H9 (cell line): Measurements from ENCODE around the gene DESI2. TPM values are rescaled to one million over a fixed set of nuclear protein-coding genes. Genes with fewer than 3 reads are reported as not detected.

ENCODE experiments used
- DNase-seq: peaks from one replicate; pipeline ENCODE4 v3.0.0-alpha.2; 2017
- H2AFZ ChIP-seq: one replicate; pipeline ENCODE4 v1.6.1; 2013; ENCODE audit warnings: mild to moderate bottlenecking, low read length, control low read depth, moderate library complexity
- H2AK5ac ChIP-seq: 2 replicates; pipeline ENCODE4 v1.6.1; 2013; ENCODE audit warnings: low read length, control low read depth, mixed read lengths; ENCODE audit not compliant: insufficient read length
- H2BK120ac ChIP-seq: one replicate; pipeline ENCODE4 v1.6.1; 2013; ENCODE audit warnings: low read depth, mild to moderate bottlenecking, low read length, control low read depth, inconsistent platforms; ENCODE audit not compliant: poor library complexity, severe bottlenecking
- H2BK12ac ChIP-seq: 2 replicates; pipeline ENCODE4 v1.6.1; 2013; ENCODE audit warnings: low read length, control low read depth, mixed read lengths, low read depth; ENCODE audit not compliant: insufficient read length
- H2BK15ac ChIP-seq: 2 replicates; pipeline ENCODE4 v1.6.1; 2013; ENCODE audit warnings: low read depth, low read length, control low read depth
- H2BK20ac ChIP-seq: one replicate; pipeline ENCODE4 v1.6.1; 2013; ENCODE audit warnings: low read depth, mild to moderate bottlenecking, low read length, control low read depth, inconsistent platforms; ENCODE audit not compliant: poor library complexity, severe bottlenecking
- H2BK5ac ChIP-seq: 2 replicates; pipeline ENCODE4 v1.6.1; 2013; ENCODE audit warnings: low read length, control low read depth, mixed read lengths; ENCODE audit not compliant: insufficient read length
- H3K14ac ChIP-seq: 2 replicates; pipeline ENCODE4 v1.6.1; 2013; ENCODE audit warnings: low read length, control low read depth; ENCODE audit not compliant: insufficient read depth
- H3K18ac ChIP-seq: 2 replicates; pipeline ENCODE4 v1.6.1; 2013; ENCODE audit warnings: low read depth, mild to moderate bottlenecking, mixed read lengths, low read length, control low read depth; ENCODE audit not compliant: insufficient read length
- H3K23ac ChIP-seq: 2 replicates; pipeline ENCODE4 v1.6.1; 2013; ENCODE audit warnings: low read length, control low read depth, mixed read lengths, low read depth; ENCODE audit not compliant: insufficient read length
- H3K23me2 ChIP-seq: 2 replicates; pipeline ENCODE4 v1.6.1; 2013; ENCODE audit warnings: low read depth, mild to moderate bottlenecking, mixed read lengths, low read length, control low read depth; ENCODE audit not compliant: insufficient read length, poor library complexity, severe bottlenecking
- H3K27ac ChIP-seq: 2 replicates; pipeline ENCODE4 v1.5.1; 2013; ENCODE audit warnings: low read length, control low read depth, mixed read lengths, low read depth; ENCODE audit not compliant: insufficient read length
- H3K27me3 ChIP-seq: 2 replicates; pipeline ENCODE4 v1.6.1; 2013; ENCODE audit warnings: low read length, control low read depth, inconsistent platforms; ENCODE audit not compliant: insufficient read depth
- H3K4ac ChIP-seq: 2 replicates; pipeline ENCODE4 v1.6.1; 2013; ENCODE audit warnings: low read depth, mild to moderate bottlenecking, control low read depth, inconsistent platforms, low read length, moderate library complexity
- H3K4me1 ChIP-seq: 2 replicates; pipeline ENCODE4 v1.6.1; 2013; ENCODE audit warnings: low read length, control low read depth, inconsistent platforms; ENCODE audit not compliant: insufficient read depth
- H3K4me2 ChIP-seq: 2 replicates; pipeline ENCODE4 v1.6.1; 2013; ENCODE audit warnings: low read length, control low read depth, mixed read lengths; ENCODE audit not compliant: insufficient read length, insufficient read depth
- H3K56ac ChIP-seq: 2 replicates; pipeline ENCODE4 v1.6.1; 2013; ENCODE audit warnings: low read depth, mild to moderate bottlenecking, mixed read lengths, low read length, control low read depth; ENCODE audit not compliant: insufficient read length
- H3K79me1 ChIP-seq: 2 replicates; pipeline ENCODE4 v1.6.1; 2013; ENCODE audit warnings: low read depth, mild to moderate bottlenecking, moderate library complexity, low read length, control low read depth, inconsistent platforms; ENCODE audit not compliant: insufficient read depth, poor library complexity, severe bottlenecking
- H3K79me2 ChIP-seq: 2 replicates; pipeline ENCODE4 v1.6.1; 2013; ENCODE audit warnings: low read length, control low read depth, inconsistent platforms; ENCODE audit not compliant: insufficient read depth
- H3K9ac ChIP-seq: 2 replicates; pipeline ENCODE4 v1.6.1; 2013; ENCODE audit warnings: low read length, control low read depth, mixed read lengths; ENCODE audit not compliant: insufficient read length; ENCODE audit errors: extremely low read depth
- H3K9me3 ChIP-seq: one replicate; pipeline ENCODE4 v1.6.1; 2013; ENCODE audit warnings: low read depth, low read length, inconsistent platforms; ENCODE audit not compliant: control insufficient read depth
- H3T11ph ChIP-seq: one replicate; pipeline ENCODE4 v1.6.1; 2013; ENCODE audit warnings: mild to moderate bottlenecking, low read length, control low read depth, inconsistent platforms
- H4K20me1 ChIP-seq: one replicate; pipeline ENCODE4 v1.6.1; 2013; ENCODE audit not compliant: control insufficient read depth, insufficient read length, insufficient read depth
- H4K5ac ChIP-seq: 2 replicates; pipeline ENCODE4 v1.6.1; 2013; ENCODE audit warnings: low read depth, mild to moderate bottlenecking, mixed read lengths, low read length, control low read depth; ENCODE audit not compliant: insufficient read length
- H4K8ac ChIP-seq: replicated peaks from 2 replicates; pipeline ENCODE4 v1.6.1; 2013; ENCODE audit warnings: low read length, control low read depth, mixed read lengths, low read depth; ENCODE audit not compliant: insufficient read length
- H4K91ac ChIP-seq: 2 replicates; pipeline ENCODE4 v1.6.1; 2013; ENCODE audit warnings: low read depth, mild to moderate bottlenecking, moderate library complexity, mixed read lengths, low read length, control low read depth; ENCODE audit not compliant: insufficient read length
- H3K27ac Mint-ChIP-seq, 3 experiments: 2 replicates in 2 of 3; 3 replicates in 1 of 3; pipeline ENCODE4 v1.8.0; 2020 to 2021; ENCODE audit warnings: mixed read lengths in 3 of 3, mild to moderate bottlenecking in 1 of 3, moderate library complexity in 1 of 3
- H3K27me3 Mint-ChIP-seq: 2 replicates; pipeline ENCODE4 v1.8.0; 2021; ENCODE audit warnings: low read depth, mild to moderate bottlenecking, moderate library complexity, mixed read lengths
- H3K36me3 Mint-ChIP-seq, 3 experiments: 2 replicates in 2 of 3; 3 replicates in 1 of 3; pipeline ENCODE4 v1.8.0; 2020 to 2021; ENCODE audit warnings: low read depth in 3 of 3, mixed read lengths in 3 of 3; ENCODE audit not compliant: insufficient read depth in 1 of 3
- H3K4me1 Mint-ChIP-seq, 2 experiments: 2 replicates each; pipeline ENCODE4 v1.8.0; 2020; ENCODE audit warnings: mixed read lengths in 2 of 2
- H3K4me3 Mint-ChIP-seq, 2 experiments: 2 replicates in 1 of 2; 3 replicates in 1 of 2; pipeline ENCODE4 v1.8.0; 2020 to 2021; ENCODE audit warnings: mild to moderate bottlenecking in 2 of 2, mixed read lengths in 2 of 2, moderate library complexity in 1 of 2
- H3K9me3 Mint-ChIP-seq, 2 experiments: 2 replicates in 1 of 2; 3 replicates in 1 of 2; pipeline ENCODE4 v1.8.0; 2020; ENCODE audit warnings: mild to moderate bottlenecking in 2 of 2, mixed read lengths in 2 of 2, moderate library complexity in 1 of 2
- CTCF ChIP-seq: fragments of 200-600 bp; sonication (generic); conservative IDR thresholded peaks from 3 replicates; pipeline ENCODE4 v1.8.0; 2021; ENCODE audit warnings: antibody characterized with exemption, mild to moderate bottlenecking
- WGBS: extraction: QIAGEN DNeasy Blood & Tissue Kit; methylation state at CpG from one replicate; pipeline ENCODE4 v1.1.7; 2013; ENCODE audit warnings: missing lambda C conversion rate, low lambda C conversion rate, mixed read lengths; ENCODE audit not compliant: insufficient read length; ENCODE audit errors: extremely low coverage; 5-methylcytosine and 5-hydroxymethylcytosine counted together
- total RNA-seq: library from RNA; stranded (reverse); gene quantifications from 2 replicates; pipeline ENCODE4 v1.2.1, GENCODE V29; 2021

DESI2 gene
- total RNA-seq, 1 experiment from 2014 or later, result 89.9 TPM

- Histone ChIP-seq H2BK120ac (no peak overlapping the region), H3K27ac (no peak overlapping the region), H3K18ac (no peak overlapping the region), H3K9me3 (no peaks in the 10 kb centered on the region), H4K8ac (no peak overlapping the region), H2BK12ac (no peak overlapping the region), H4K5ac (no peak overlapping the region), H3K23ac (no peak overlapping the region), H3K9ac (no peak overlapping the region), H3K4ac (no peak overlapping the region), H3K79me1 (no peaks in the 10 kb centered on the region), H3T11ph (no peak overlapping the region), H3K4me2 (no peak overlapping the region), H3K27me3 (no peaks in the 10 kb centered on the region), H2AFZ (no peak overlapping the region), H2BK15ac (no peak overlapping the region), H2BK20ac (no peak overlapping the region), H3K4me1 (no peaks in the 10 kb centered on the region; the same call in 1 of the 2 replicates), H2BK5ac (no peak overlapping the region), H2AK5ac (no peak overlapping the region), H3K14ac (no peak overlapping the region), H4K20me1 (no peaks in the 10 kb centered on the region), H3K79me2 (no peaks in the 10 kb centered on the region), H4K91ac (no peak overlapping the region), H3K23me2 (no peaks in the 10 kb centered on the region), H3K56ac (no peak overlapping the region)
- no peak overlapping the region for H3K4me3 Mint-ChIP-seq
- WGBS, result no CpG with 5 or more reads among the region's 9 CpGs
- no peak for DNase-seq
- H3K27me3 Mint-ChIP-seq, result no peaks in the 10 kb centered on the region
- peaks cover 0 to 9% (median 0%) of the 10 kb centered on the region in 3 experiments; a peak in 2 of 7 replicates for H3K36me3 Mint-ChIP-seq
- no peak for TF ChIP-seq CTCF
- H3K9me3 Mint-ChIP-seq, result peaks cover 4% of the 10 kb centered on the region in 2 experiments; a peak in 2 of 5 replicates
- peaks cover 22 to 30% of the 10 kb centered on the region in 2 experiments for H3K4me1 Mint-ChIP-seq
- H3K27ac Mint-ChIP-seq, result peak overlapping the region in 1 of 3 experiments; percentile 82; a peak in 3 of 7 replicates
Measured at GRCh38 chr1:244614113-244614836, 38.7 kb upstream of the DESI2 start.
